ENCODE results near the gene COA4. TPM values are rescaled to one million over a fixed set of nuclear protein-coding genes. Genes with fewer than 3 reads are reported as not detected.

COA4 gene
- polyA plus RNA-seq, 2 of the 4 experiments (the other 2 are of a cell fraction): 126 to 212 TPM

DNA sequence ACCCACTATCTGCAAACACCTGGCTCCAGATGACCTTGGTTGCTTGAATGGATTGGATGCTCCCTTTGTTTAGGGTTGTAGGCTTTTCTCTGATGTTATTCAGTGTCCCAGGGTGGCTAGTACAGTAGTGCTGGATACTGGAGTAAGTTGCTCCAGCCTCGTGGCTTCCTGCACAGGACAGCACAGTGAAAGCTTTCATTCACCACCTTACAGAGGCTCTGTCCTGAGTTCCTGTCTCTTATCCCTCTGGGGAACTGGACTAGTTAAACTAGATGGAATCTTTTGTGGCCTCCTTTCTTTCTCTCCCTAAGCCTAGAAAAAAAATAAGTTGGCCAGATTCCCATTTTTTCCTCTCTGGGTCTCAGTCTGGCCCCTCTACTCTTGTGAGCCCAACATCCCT is 46.4 kb downstream of the COA4 start (continued):
- TF ChIP-seq, protein P1, sequence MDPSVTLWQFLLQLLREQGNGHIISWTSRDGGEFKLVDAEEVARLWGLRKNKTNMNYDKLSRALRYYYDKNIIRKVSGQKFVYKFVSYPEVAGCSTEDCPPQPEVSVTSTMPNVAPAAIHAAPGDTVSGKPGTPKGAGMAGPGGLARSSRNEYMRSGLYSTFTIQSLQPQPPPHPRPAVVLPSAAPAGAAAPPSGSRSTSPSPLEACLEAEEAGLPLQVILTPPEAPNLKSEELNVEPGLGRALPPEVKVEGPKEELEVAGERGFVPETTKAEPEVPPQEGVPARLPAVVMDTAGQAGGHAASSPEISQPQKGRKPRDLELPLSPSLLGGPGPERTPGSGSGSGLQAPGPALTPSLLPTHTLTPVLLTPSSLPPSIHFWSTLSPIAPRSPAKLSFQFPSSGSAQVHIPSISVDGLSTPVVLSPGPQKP (IDR thresholded peaks at IDR 0.05; ENCODE audit: low read depth, low read length): no peak
- TF ChIP-seq, protein P2, sequence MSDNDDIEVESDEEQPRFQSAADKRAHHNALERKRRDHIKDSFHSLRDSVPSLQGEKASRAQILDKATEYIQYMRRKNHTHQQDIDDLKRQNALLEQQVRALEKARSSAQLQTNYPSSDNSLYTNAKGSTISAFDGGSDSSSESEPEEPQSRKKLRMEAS (IDR thresholded peaks at IDR 0.05): no peak

Other genes with a start within 250 kb of the COA4 start
- gene PLEKHB1, start 230.3 kb downstream of the COA4 start, polyA plus RNA-seq (2011; rRNA removed): 0.85 and 0.97 TPM in 2 replicates
- 0.76 to 1.2 TPM (median 1.1 TPM) in 3 replicates for gene PLEKHB1, start 230.3 kb downstream of the COA4 start, polyA plus RNA-seq (2017; fragmentation: RNase III; extraction: RNeasy Plus Mini Kit Qiagen cat#74134 plus additional on column Dnase treatment)
- gene RAB6A, start 115.8 kb downstream of the COA4 start, polyA plus RNA-seq (2011; rRNA removed): 95.3 and 141 TPM in 2 replicates
- 75.0 to 86.1 TPM (median 75.7 TPM) in 3 replicates for gene RAB6A, start 115.8 kb downstream of the COA4 start, polyA plus RNA-seq (2017; fragmentation: RNase III; extraction: RNeasy Plus Mini Kit Qiagen cat#74134 plus additional on column Dnase treatment)
- 103 and 104 TPM in 2 replicates for gene MRPL48, start 89.0 kb downstream of the COA4 start, polyA plus RNA-seq (2011; rRNA removed)
- 55.5 to 60.0 TPM (median 57.2 TPM) in 3 replicates for gene MRPL48, start 89.0 kb downstream of the COA4 start, polyA plus RNA-seq (2017; fragmentation: RNase III; extraction: RNeasy Plus Mini Kit Qiagen cat#74134 plus additional on column Dnase treatment)
- 24.9 and 25.1 TPM in 2 replicates for gene PAAF1, start 153 bp upstream of the COA4 start, polyA plus RNA-seq (2011; rRNA removed)
- gene PAAF1, start 153 bp upstream of the COA4 start, polyA plus RNA-seq (2017; fragmentation: RNase III; extraction: RNeasy Plus Mini Kit Qiagen cat#74134 plus additional on column Dnase treatment): 16.6 to 21.9 TPM (median 18.2 TPM) in 3 replicates
- 0.87 and 0.90 TPM in 2 replicates for gene DNAJB13, start 74.2 kb upstream of the COA4 start, polyA plus RNA-seq (2011; rRNA removed)
- gene DNAJB13, start 74.2 kb upstream of the COA4 start, polyA plus RNA-seq (2017; fragmentation: RNase III; extraction: RNeasy Plus Mini Kit Qiagen cat#74134 plus additional on column Dnase treatment): 0.47 to 0.95 TPM (median 0.75 TPM) in 3 replicates
- 51.6 and 54.7 TPM in 2 replicates for gene UCP2, start 106.0 kb upstream of the COA4 start, polyA plus RNA-seq (2011; rRNA removed)
- 126 to 138 TPM (median 131 TPM) in 3 replicates for gene UCP2, start 106.0 kb upstream of the COA4 start, polyA plus RNA-seq (2017; fragmentation: RNase III; extraction: RNeasy Plus Mini Kit Qiagen cat#74134 plus additional on column Dnase treatment)
- gene UCP3, start 132.2 kb upstream of the COA4 start, polyA plus RNA-seq (2011; rRNA removed): 1.3 and 1.6 TPM in 2 replicates
- gene UCP3, start 132.2 kb upstream of the COA4 start, polyA plus RNA-seq (2017; fragmentation: RNase III; extraction: RNeasy Plus Mini Kit Qiagen cat#74134 plus additional on column Dnase treatment): 1.5 to 1.8 TPM (median 1.7 TPM) in 3 replicates